Anterior cingulate cortex (tissue), 58 donors: ENCODE measurements around the gene FAM151A.

Experiments
- DNase-seq, 58 donors: peaks; one replicate each; lab custom pipeline; 2025; lab: John Stamatoyannopoulos, UW

The FAM151A gene

DNA sequence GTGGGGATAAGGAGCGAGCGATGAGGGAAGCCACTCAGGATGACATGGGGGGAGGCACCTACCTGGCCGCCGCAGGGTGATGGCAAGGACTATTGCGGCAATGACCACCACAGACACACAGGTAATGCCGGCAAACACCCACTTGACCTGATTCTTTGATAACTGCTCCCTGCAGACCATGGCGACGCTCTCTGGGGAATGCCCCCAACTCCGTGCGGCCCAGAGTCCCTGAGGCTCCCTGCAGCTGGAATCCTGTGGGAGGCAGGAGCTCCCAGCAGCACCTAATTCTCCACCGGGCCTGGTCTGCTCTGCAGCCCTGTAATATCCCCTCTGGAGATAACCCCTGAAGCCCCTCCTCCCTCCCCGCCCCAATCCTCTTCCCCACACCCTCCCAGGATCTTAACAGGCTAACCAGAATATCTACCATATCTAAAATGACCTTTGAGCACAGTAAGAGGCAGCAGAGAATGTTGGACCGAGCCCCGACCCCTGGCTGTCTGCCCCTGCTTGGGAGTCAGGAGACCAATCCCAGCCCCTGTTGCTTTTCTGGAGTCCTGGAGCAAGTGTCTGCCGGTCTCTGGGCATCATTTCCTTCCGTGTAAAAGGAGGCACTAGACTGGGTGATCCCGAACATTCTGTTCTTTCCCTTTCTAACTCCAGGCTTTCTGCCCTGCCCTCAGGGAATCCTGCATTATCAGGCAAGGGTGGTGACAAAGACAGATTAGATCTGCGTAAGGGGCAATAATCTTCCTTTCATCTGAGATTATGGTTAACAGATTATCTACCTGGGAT is at the start of gene FAM151A:
Gene FAM151A (minus strand): TSS at position 310 of the 792 bp plus-strand sequence. CDS start 130 bp downstream, at position 180.
- DNase-seq: no peak

DNA sequence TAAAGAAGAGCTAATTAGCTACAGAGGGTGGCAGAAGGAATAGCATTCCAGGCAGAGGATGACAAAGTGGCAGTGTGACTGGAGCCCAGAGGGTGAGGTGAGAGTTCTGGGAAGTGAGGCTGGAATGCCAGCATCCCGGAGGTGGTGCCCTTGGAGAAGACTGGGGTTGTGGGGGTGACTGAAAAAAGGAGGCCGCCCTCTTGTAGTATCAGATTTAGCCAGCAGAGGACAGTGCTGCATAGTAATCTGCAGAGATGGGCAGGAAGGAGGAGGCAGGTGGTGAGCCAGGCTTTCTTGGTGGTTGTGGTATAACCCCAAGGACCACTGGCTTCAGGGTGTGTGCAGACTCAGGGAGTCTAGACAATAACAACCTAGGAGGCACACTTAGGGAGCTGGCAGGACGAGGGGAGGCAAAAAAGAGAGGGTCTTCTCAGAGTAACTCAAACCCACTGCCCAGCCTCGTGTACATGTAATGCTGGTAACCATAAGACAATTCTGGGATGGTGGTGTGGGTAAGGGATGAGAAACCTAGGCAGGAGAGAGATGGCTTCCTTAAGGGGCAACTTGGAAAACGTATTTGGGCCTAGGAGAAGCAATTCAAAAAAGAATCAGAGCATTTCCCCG is 48.8 kb upstream of the FAM151A start:
- DNase-seq: peak in 14 of 58 donors; percentile 1 to 37 (median 6)

DNA sequence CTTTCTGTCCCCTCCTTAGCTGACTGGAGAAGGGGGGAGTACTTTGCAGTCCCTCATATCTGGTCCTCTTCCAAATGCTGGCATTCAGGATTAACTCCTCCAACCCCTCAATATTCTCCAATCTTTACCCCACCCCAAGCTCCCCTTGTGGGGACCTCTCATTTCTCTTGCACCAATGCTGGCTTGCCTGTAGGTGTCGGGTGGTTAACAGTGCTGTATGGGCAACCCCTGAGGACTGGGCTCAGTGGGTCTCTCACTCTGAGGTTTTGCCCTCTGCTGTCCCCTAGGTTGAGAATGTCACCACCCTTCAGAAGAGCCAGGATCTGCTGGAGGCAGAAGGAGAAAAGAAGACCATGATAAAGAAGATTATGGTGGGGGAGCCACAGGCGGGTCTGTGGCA is 45.2 kb upstream of the FAM151A start:
- DNase-seq: no peak

DNA sequence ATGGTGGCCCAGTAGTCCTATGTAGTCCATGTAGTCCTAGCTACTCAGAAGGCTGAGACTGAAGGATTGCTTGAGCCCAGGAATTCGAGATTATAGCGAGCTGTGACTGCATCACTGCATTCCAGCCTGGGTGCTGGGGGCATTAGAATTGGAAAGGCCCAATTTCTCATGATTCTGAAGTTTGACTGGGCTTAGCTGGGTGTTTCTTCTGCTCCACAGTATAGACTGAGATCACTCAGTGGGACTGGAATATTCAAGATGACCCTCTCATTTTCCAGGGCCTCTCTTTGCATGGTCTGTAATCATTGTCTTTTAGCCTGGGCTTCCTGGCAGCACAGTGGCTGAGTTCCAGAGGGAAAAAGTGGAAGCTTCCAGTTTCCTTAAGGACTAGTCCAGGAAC is 44.5 kb upstream of the FAM151A start:
- no peak for DNase-seq

DNA sequence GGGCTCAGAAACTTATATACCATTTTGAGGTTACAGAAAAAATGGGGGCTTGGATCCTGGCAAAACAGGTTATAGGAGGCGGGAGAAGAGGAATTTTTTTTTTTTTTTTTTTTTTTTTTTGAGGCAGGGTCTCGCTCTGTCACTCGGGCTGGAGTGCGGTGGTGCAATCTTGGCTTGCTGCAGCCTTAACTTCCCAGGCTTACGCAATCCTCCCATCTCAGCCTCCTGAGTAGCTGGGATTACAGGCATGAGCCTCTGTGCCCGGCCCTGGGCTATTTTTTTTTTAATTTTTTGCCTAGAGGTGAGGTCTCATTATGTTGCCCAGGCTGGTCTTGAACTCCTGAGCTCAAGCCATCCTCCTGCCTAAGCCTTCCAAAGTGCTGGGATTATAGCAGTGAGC is 43.0 kb upstream of the FAM151A start:
- DNase-seq: no peak

DNA sequence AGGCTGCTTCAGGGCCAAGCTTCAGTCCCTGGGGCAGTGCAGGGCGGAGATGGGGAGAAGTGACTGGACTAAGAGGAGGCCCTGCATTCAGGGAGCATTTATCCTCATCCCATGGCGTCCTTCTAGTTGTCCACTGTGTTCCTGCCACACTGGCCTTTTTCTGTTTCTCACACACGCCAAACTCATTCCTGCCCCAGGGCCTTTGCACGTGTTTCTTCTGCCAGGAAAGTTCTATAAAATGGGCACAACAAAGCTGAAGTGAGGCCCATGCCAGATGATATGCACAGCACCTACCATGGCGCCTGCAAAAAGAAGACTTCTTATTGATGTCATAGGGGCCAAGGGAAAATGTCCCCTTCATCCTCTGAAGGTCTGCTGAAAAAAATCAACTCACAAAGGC is 42.5 kb upstream of the FAM151A start:
- DNase-seq: no peak

DNA sequence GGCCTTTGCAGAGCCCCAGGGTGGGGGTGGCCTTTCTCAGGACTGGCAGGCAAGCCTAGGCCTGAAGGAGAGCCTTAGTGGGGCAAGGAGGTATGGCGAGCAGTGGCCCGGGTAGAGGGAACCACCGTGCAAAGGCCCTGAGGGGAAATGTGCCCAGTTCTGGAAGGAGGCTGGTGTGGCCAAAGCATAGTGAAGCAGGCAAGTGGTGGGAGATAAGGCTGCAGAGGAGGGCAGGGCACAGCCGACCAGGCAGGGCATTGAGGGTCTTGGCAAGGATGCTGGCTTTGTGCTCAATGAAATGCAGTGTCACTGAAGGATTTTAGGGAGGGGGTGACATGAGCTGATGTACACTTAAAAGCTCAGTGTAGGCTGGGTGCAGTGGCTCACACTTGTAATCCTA is 41.0 kb upstream of the FAM151A start:
- no peak for DNase-seq

DNA sequence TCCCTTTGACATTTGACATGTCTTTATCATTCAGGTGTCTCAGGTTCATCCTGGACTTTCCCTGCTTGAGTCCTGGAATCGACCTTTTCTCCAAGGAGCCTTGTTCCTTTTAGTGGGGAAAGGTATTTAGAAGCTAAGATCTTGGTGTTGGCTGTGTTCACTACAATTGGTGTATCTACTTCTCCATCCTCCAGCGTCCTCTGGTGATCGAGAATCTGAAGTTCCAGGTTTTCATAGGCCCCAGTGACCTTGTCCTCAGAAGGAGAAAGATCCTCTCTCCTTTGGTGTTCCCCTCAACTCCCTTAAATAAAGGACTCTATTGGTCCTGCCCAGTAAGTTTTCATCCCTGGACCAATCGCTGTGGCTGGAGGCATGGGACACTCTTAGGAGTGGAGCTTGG is 40.4 kb upstream of the FAM151A start:
- no peak for DNase-seq

DNA sequence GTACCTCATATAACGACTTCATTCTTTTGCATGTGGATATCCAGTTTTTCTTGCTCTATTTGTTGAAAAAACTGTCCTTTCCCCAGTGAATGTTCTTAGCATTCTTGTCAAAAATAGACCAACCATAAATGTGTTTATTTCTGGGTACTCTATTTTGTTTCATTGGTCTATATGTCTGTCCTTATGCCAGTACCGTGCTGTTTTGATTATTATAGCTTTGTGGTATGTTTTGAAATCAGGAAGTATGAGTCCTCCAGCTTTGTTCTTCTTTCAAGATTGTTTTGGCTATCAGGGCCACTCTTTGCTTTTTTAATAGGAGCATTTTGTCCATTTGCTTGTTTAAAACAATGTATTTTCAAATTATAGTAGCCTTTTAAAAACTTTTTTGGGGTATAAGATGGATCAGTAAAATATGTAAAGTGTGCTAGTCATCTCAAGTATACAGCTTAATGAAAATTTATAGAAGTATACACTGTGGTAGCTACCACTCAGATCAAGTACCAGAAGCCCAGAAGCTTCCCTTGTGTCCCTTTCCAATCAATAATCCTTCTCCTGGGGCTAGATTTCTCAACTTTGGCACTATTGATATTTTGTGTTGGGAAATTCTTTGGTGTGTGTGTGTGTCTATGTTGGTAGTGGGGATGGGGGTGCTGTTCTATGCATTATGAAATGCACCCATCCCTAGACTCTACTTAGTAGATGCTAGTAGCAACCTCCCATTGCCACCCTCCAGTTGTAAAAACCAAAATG is 35.0 kb upstream of the FAM151A start:
- DNase-seq: no peak

DNA sequence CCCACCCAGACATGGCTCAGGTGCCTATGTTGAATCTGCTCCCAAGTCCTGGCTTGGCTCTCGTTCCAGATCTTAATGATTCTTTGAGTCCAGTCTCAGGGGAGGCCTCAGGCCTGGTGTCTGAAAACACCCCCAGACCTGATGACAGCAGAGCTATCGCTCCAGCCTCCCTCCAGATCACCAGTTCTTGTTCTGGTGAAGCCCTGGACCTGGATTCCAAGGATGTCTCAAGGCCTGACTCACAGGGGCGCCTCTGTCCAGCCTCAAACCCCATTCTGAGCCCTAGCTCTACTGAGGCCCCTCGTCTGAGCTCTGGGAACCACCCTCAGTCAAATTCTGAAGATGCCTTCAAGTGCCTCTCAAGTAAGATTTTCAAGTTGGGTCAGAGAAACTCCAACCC is 29.7 kb upstream of the FAM151A start:
- DNase-seq: no peak

DNA sequence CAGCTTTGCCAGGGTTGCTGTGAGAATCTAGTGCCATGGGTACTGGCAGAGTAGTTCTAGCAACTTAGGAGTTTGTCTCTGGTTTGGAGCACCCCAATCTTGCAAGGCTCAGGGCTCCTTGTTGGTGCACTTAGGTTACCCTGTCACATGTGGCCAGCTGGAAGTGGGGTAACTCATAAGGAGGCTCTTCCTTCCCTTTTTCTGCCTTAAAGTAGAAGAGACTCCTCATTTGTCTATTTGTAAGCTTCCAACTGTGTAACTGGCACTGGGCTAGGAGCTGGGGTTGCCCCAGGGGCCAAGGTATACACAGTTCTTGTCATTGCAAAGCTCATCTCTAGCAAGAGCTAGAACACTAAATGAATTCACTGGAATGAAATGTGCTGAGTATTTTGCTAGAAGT is 28.8 kb upstream of the FAM151A start:
- DNase-seq: no peak

DNA sequence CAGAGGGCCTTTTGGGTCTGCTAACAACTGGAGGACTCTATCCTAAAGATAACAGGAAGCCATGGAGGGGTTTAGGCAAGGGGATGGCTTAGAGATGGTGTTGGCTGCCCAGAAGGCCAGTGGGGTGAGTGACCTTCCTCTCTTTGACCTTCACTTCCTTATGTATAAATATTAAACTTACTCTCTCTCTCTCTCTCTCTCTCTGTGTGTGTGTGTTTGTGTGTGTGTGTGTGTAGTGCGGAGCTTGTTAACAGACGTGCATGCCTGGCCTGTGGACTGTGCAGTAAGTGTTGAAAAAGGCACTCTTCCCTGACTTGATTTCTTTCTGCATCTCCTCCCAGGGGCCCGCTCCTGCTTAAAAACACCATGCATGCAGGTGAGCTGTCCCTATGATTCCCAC is 28.3 kb upstream of the FAM151A start:
- DNase-seq: no peak

DNA sequence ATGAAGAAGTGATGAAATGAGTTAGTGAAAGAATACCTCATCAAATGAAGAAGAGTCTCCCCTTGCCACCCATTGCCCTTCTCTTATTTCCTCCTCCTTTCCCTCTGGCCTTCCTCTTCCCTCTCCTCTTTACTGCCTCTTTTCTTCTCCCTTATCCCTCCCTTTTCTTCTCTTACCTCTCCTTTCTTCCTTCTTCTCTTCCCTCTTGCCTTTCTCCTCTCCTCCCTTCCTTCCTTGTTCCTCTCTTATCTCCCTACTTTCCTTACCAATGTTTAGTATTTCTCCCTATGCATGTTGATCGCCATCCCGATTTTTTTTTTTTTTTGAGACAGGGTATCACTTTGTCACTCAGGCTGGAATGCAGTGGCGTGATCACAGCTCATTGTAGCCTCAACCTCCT is 27.1 kb upstream of the FAM151A start:
- DNase-seq: no peak

DNA sequence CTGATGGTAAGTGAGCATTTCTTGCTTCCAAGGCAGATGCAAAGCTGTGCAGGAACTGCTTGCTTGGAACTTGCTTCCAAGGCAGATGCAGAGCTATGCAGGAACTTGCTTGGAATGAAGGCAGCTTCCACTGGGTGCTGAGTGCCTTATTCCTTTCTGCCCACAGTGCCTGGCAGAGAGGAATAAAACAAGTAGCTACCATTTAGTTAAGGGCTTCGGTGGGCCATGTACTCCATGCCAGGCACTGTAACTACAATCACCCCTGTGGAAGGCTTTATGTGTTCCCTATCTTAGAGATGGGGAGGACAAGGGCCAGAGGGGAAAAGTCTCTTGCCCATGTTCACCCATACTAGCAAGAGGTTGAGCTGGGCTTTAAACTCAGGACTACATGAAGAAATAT is 26.6 kb upstream of the FAM151A start:
- peak in 1 of 58 donors; percentile 3 for DNase-seq

DNA sequence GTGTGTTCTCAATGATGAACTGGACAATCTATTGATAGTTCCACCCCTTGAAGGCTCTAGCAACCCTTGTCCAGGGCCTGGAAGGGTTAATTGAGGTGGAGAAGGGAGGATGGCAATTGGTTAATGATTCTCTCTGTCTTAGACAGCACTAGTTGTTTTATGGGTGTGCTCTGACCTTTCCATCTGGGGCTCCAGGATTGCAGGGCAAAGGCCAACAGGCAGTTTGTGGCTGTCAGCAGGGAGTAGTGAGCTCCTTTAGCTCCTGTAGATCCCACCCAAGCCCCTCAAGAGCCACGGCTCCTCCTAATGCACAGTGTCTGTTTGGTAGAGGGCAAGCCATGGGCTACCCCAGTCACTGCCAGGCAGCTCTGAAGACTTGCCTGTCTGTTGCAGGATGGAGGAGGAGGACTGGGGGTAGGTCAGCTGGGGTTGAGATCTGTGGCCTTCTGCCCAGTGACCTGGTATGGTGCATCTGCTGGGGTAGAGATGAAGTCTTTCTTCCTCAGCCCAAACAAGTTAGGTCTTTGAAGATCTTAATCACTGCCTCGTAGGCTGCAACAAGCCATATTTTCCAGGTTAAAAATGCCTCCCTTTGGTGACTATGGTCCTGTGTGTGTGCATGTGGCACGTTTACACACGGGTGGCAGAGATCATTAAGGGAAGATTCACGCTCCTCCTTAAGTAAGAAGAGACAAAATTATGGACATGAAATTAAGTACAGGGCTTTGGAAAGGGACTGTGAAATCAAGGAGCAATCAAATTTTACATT is 26.0 kb upstream of the FAM151A start:
- no peak for DNase-seq

DNA sequence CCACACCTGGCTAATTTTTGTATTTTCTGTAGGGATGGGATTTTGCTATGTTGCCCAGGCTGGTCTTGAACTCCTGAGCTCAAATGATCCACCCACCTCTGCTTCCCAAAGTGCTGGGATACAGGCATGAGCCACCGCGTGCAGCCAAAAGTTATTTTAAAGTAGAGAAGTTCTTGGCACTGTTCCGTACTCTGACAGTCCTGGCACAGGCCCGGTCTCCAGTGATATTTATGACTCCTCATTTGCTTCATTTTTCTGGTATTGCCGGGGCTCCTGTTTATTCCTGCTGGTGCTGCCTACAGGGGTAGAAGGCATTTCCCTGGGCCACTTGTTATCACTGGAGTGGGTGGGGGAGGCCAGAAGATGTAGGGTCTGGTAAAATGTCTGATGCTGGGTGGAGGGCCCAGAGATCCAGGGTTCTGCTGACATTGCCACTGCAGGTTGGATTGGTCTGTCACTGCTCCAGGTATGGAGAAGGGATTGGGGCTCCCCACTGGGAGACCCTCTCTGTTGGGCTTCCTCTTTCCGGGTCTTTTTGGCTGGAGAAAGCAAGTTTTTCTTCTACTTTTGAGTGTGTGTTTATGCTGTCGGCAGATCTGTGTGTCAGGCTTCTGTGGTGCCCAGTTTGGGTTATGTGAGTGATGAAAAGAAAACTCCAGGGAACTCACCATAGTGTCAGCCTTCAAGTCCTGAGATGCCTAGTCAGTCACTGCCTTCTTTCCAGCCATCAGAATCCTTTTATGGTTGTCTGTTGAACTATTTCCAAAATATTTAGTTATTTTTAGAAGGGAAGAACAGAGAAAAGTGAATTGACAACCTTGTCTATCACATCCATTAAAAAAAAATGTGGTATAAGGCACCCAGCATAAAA is 22.7 kb upstream of the FAM151A start:
- no peak for DNase-seq

DNA sequence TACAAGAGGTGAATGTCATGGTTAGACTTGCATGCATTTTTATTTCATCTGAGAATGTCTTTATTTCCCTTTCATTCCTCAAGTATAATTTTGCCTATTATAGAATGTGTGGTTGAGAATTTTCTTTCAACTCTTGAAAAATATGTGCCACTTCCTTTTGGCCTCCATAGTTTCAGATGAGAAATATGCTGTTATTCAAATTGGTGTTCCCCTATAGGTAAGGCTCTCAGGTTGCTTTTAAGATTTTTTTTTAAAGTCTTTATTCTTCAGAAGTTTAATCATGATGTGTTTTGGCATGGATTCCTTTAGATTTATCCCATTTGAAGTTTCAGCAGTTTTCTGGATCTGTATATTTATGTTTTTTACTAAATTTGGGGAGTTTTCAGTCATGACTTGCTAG is 20.4 kb upstream of the FAM151A start:
- DNase-seq: no peak

DNA sequence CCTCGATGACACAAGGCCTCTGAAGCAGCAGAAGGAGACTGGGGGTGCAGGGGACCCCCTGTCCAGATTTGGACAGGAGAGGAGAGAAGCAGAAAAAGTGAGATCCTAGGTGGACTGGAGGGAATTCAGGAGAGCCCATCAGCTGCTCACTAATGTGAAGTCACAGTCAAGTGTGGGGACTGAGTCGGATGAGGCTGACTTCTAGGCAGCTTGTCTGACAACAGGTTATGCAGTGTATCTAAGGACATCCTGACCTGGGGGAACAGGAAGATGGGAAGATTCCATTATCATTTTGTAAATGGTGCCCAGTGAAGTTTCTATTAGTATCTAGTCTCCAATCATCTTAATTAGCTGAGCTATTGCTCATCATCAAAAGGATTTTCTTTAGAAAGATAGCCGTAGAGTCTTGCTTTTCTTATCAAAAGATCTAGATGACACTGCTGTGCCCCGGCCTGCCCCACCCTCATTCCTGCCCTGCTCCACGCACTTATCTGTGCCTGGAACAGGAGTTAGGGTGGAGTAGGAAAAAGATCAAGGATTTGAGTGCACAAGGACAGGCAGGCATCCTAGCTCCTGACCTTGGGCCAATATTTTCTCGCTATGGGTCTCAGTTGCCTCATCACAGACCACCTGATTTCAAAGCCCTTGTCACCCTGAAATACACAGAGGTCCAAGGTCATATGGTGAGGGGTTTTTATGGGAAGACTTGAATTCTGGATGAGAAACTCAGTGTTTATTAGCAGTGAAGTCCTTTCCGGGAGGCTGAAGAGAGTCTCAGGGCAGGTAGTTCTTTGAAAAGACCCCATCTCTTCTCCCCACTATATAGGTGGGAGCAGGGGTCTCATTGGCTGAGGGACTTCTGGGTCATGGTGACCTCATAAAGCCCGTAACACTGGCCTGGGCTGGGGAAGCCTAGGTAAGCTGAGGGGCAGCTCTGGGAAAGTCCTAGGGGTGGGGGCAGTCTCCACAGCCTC is 17.8 kb upstream of the FAM151A start, which contains the start of gene MROH7:
Gene MROH7 (plus strand): TSS at position 924 of the 974 bp plus-strand sequence. CDS start 11,141 bp downstream, outside the sequence.
- no peak for DNase-seq
